GM23338 (cell line): ENCODE results near the gene CFAP299.

Experiments used
- CREB1 ChIP-seq: fragments of 250-450 bp; sonication (Bioruptor Pico); IDR thresholded peaks from 2 replicates; pipeline ENCODE4 v1.5.0; 2020; ENCODE audit warnings: low read depth, mild to moderate bottlenecking, moderate library complexity
- CTCF ChIP-seq, 2 experiments: fragments of 200-600 bp in 1 of 2; sonication (generic) in 1 of 2; conservative IDR thresholded peaks; 2 replicates each; pipeline versions ENCODE4 v1.5.1 to v1.6.1; 2016 to 2017; ENCODE audit warnings: antibody characterized with exemption in 2 of 2, low read depth in 2 of 2, mild to moderate bottlenecking in 2 of 2, moderate library complexity in 1 of 2
- EZH2 ChIP-seq: fragments of 200-600 bp; sonication (generic); IDR thresholded peaks from one replicate; pipeline ENCODE4 v1.8.0; 2017; ENCODE audit warnings: antibody characterized with exemption, mild to moderate bottlenecking, low read depth; ENCODE audit not compliant: unreplicated experiment
- EZH2phosphoT487 ChIP-seq: fragments of 200-600 bp; sonication (generic); IDR thresholded peaks from one replicate; pipeline ENCODE4 v1.8.1; 2018; ENCODE audit warnings: antibody characterized with exemption; ENCODE audit not compliant: unreplicated experiment
- POLR2AphosphoS5 ChIP-seq: IDR thresholded peaks from 2 replicates; pipeline ENCODE4 v1.6.1; 2016; ENCODE audit warnings: antibody characterized with exemption, low read depth
- REST ChIP-seq: IDR thresholded peaks from one replicate; pipeline ENCODE4 v1.6.1; 2018; ENCODE audit warnings: antibody characterized with exemption; ENCODE audit not compliant: unreplicated experiment
- ZNF331 ChIP-seq: fragments of 250-450 bp; sonication (Bioruptor Pico); IDR thresholded peaks from 2 replicates; pipeline ENCODE4 v1.5.0; 2020; ENCODE audit warnings: low read depth, mild to moderate bottlenecking, moderate library complexity

GRCh38 chr4:80335226-80335553 lies 340 bp upstream of the CFAP299 start:
- no peak for TF ChIP-seq CTCF (conservative IDR thresholded peaks at IDR 0.05; ENCODE audit: low read depth in 2 of 2)
- TF ChIP-seq POLR2AphosphoS5 = no peak
- TF ChIP-seq REST = no peak
- no peak for TF ChIP-seq EZH2
- no peak for TF ChIP-seq ZNF331 (CRISPR knock-in tag)
- TF ChIP-seq EZH2phosphoT487 = no peak
- TF ChIP-seq CREB1 (CRISPR knock-in tag) = no peak
